ENCODE measurements around the gene CCDC187.

DNA sequence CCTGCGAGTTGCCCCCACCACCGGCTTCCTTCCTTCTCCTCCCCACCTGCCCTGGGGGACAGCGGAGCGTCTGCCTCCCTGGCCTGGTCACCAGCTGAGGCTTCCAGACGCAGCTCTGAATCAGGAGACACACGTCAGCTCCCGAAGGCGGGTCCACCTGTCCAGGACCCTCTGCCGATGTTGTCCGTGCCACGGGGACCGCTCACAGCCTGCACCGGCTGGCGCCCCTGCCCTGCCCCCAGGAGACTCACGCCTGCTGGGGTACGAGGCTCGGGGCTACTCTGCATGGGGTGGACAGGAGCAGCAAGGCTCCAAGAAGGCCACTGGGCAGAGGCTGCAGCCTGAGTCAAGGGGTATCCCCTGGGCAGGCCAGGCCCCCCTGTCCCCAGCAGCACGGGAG, 1.9 kb upstream of the CCDC187 start:
- TF ChIP-seq POLR2AphosphoS5 (IDR thresholded peaks at IDR 0.05; ENCODE audit: low read depth, low read length) (no peak), POLR2A (IDR thresholded peaks at IDR 0.05; ENCODE audit: low read depth, low read length) (no peak), POU2F2 (IDR thresholded peaks at IDR 0.05; ENCODE audit: low read depth, low read length) (no peak), TAF1 (IDR thresholded peaks at IDR 0.05; ENCODE audit: low read depth, low read length) (no peak)

All from GM12891 (cell line).